ENCODE data around the gene GPBAR1. TPM values are rescaled to one million over a fixed set of nuclear protein-coding genes. Genes with fewer than 3 reads are reported as not detected.
A peak's percentile ranks its signal among the peaks of the same experiment; 100 is the strongest.

GPBAR1 gene
- total RNA-seq, 2 donors from 2014 or later: 3.1 to 90.3 TPM

- Histone ChIP-seq H3K4me3 (no peak overlapping the region), H3K27ac (peak overlapping the region; percentile 98 to 99 (median 98)), H3K36me3 (replicated peaks in 1 of 2; ENCODE audit: insufficient read depth in 1 of 2, low read depth in 2 of 2) (no peaks in the 10 kb centered on the region), H3K9me3 (no peaks in the 10 kb centered on the region), H3K27me3 (no peaks in the 10 kb centered on the region), H3K4me1 (peaks cover 96% of the 10 kb centered on the region)
- peak; percentile 36 to 74 (median 66) for TF ChIP-seq POLR2A (IDR thresholded peaks at IDR 0.05)
- no peak for TF ChIP-seq CTCF (IDR thresholded peaks at IDR 0.05)
- intact Hi-C loops (cut with DNase I): no loop called here
- peak; percentile 92 to 97 (median 96) for DNase-seq
- peak; percentile 67 for ATAC-seq
- 3 to 4% methylated on average over 10 to 11 of the region's 11 CpGs for WGBS, 2 donors
Observed at GRCh38 chr2:218286570-218287459, 26.0 kb downstream of the GPBAR1 start.

- no peak for ATAC-seq
- H3K27ac ChIP-seq: peak overlapping the region; percentile 98 to 100 (median 98)
- no peaks in the 10 kb centered on the region for H3K36me3 ChIP-seq (replicated peaks in 1 of 2; ENCODE audit: insufficient read depth in 1 of 2, low read depth in 2 of 2)
- intact Hi-C loops (cut with DNase I): no loop called here
- peaks cover 91% of the 10 kb centered on the region for H3K4me1 ChIP-seq
- H3K27me3 ChIP-seq: no peaks in the 10 kb centered on the region
- DNase-seq: peak; percentile 40 to 61 (median 52)
- TF ChIP-seq CTCF (IDR thresholded peaks at IDR 0.05) (peak in 1 of 7 experiments; percentile 24), POLR2A (IDR thresholded peaks at IDR 0.05) (peak; percentile 20 to 54 (median 51))
- no peak overlapping the region for H3K4me3 ChIP-seq
- H3K9me3 ChIP-seq: no peaks in the 10 kb centered on the region
- 2 to 12% methylated on average over 4 to 6 of the region's 6 CpGs for WGBS, 2 donors
Observed at GRCh38 chr2:218289639-218290315, 29.0 kb downstream of the GPBAR1 start.

- TF ChIP-seq CTCF (IDR thresholded peaks at IDR 0.05) (no peak), POLR2A (IDR thresholded peaks at IDR 0.05) (no peak)
- peaks cover 91% of the 10 kb centered on the region for H3K4me1 ChIP-seq
Observed at GRCh38 chr2:218290316-218291261, 29.8 kb downstream of the GPBAR1 start.

GRCh38 chr2:218291318-218292047 lies 30.7 kb downstream of the GPBAR1 start:
- intact Hi-C loops (cut with DNase I): no loop called here
- no peaks in the 10 kb centered on the region for H3K36me3 ChIP-seq (replicated peaks in 1 of 2; ENCODE audit: insufficient read depth in 1 of 2, low read depth in 2 of 2)
- DNase-seq (peak in 3 of 4 donors; percentile 41 to 63 (median 50)), ATAC-seq (no peak)
- H3K4me3 ChIP-seq: peak overlapping the region; percentile 37 to 58
- TF ChIP-seq CTCF (IDR thresholded peaks at IDR 0.05) (no peak), POLR2A (IDR thresholded peaks at IDR 0.05) (no peak)
- 10 to 11% methylated on average over 6 to 12 of the region's 12 CpGs for WGBS, 2 donors
- no peaks in the 10 kb centered on the region for H3K27me3 ChIP-seq
- peaks cover 91% of the 10 kb centered on the region for H3K4me1 ChIP-seq
- no peaks in the 10 kb centered on the region for H3K9me3 ChIP-seq
- H3K27ac ChIP-seq: peak overlapping the region; percentile 98 to 100 (median 98)

More at GRCh38 chr2:218290316-218291261, 29.8 kb downstream of the GPBAR1 start:
- H3K27ac ChIP-seq: peak overlapping the region; percentile 98 to 100 (median 98)
- intact Hi-C loops (cut with DNase I): no loop called here
- 8 to 13% methylated on average over 12 of the region's 12 CpGs for WGBS, 2 donors
- no peak for ATAC-seq
- no peaks in the 10 kb centered on the region for H3K36me3 ChIP-seq (replicated peaks in 1 of 2; ENCODE audit: insufficient read depth in 1 of 2, low read depth in 2 of 2)
- DNase-seq: peak in 1 of 4 donors; percentile 38
- H3K4me3 ChIP-seq: peak overlapping the region in 1 of 2 donors; percentile 58
- no peaks in the 10 kb centered on the region for H3K9me3 ChIP-seq
- H3K27me3 ChIP-seq: no peaks in the 10 kb centered on the region

All from body of pancreas (tissue), 4 donors.